RWPE2 (cell line): ENCODE results near the gene KIRREL3.
A peak's percentile ranks its signal among the peaks of the same experiment; 100 is the strongest.

Experiments used
- ATAC-seq: fragments of 200-7000 bp; cut with Tn5 transposase; 3 replicates; pipeline ENCODE4 v1.9.1; 2021; ENCODE audit warnings: low read depth
- DNase-seq: peaks from one replicate; pipeline ENCODE4 v3.0.0-alpha.2; 2020; ENCODE audit warnings: low spot score
- H3K27ac ChIP-seq: fragments of 450-650 bp; 2 replicates; pipeline ENCODE4 v1.5.1; 2017; ENCODE audit warnings: mild to moderate bottlenecking; ENCODE audit not compliant: poor library complexity, severe bottlenecking
- H3K27me3 ChIP-seq: fragments of 250-450 bp; sonication (Bioruptor Pico); 2 replicates; pipeline ENCODE4 v1.5.1; 2021; ENCODE audit warnings: mild to moderate bottlenecking, moderate library complexity; ENCODE audit not compliant: insufficient read depth, poor library complexity, severe bottlenecking
- H3K36me3 ChIP-seq: fragments of 250-450 bp; sonication (Bioruptor Pico); 2 replicates; pipeline ENCODE4 v1.5.1; 2020; ENCODE audit warnings: low read depth, mild to moderate bottlenecking, moderate library complexity
- H3K4me1 ChIP-seq: fragments of 250-450 bp; sonication (Bioruptor Pico); 2 replicates; pipeline ENCODE4 v1.5.1; 2021; ENCODE audit warnings: mild to moderate bottlenecking, moderate library complexity; ENCODE audit not compliant: insufficient read depth, poor library complexity, severe bottlenecking
- H3K4me3 ChIP-seq: fragments of 250-450 bp; sonication (Bioruptor Pico); 2 replicates; pipeline ENCODE4 v1.5.1; 2021; ENCODE audit warnings: mild to moderate bottlenecking, moderate library complexity; ENCODE audit not compliant: severe bottlenecking
- H3K9me3 ChIP-seq: fragments of 250-450 bp; sonication (Bioruptor Pico); 2 replicates; pipeline ENCODE4 v1.5.1; 2021; ENCODE audit warnings: mild to moderate bottlenecking, moderate library complexity; ENCODE audit not compliant: severe bottlenecking
- TF ChIP-seq, protein P1 (sequence below): fragments of 450-650 bp; IDR thresholded peaks from one replicate; pipeline ENCODE4 v1.5.1; 2017; ENCODE audit warnings: mild to moderate bottlenecking, moderate library complexity; ENCODE audit not compliant: poor library complexity, severe bottlenecking

KIRREL3 gene

GRCh38 chr11:126547161-126547560 lies 453.4 kb downstream of the KIRREL3 start:
- Histone ChIP-seq H3K36me3 (no peaks in the 10 kb centered on the region), H3K9me3 (no peaks in the 10 kb centered on the region), H3K27me3 (peaks cover 24% of the 10 kb centered on the region), H3K4me3 (no peak overlapping the region), H3K27ac (no peak overlapping the region), H3K4me1 (no peaks in the 10 kb centered on the region)
- DNase-seq (no peak), ATAC-seq (no peak)
- TF ChIP-seq, protein P1, sequence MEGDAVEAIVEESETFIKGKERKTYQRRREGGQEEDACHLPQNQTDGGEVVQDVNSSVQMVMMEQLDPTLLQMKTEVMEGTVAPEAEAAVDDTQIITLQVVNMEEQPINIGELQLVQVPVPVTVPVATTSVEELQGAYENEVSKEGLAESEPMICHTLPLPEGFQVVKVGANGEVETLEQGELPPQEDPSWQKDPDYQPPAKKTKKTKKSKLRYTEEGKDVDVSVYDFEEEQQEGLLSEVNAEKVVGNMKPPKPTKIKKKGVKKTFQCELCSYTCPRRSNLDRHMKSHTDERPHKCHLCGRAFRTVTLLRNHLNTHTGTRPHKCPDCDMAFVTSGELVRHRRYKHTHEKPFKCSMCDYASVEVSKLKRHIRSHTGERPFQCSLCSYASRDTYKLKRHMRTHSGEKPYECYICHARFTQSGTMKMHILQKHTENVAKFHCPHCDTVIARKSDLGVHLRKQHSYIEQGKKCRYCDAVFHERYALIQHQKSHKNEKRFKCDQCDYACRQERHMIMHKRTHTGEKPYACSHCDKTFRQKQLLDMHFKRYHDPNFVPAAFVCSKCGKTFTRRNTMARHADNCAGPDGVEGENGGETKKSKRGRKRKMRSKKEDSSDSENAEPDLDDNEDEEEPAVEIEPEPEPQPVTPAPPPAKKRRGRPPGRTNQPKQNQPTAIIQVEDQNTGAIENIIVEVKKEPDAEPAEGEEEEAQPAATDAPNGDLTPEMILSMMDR: no peak

- Histone ChIP-seq H3K27me3 (peaks cover 24% of the 10 kb centered on the region), H3K36me3 (no peaks in the 10 kb centered on the region), H3K9me3 (no peaks in the 10 kb centered on the region), H3K4me1 (no peaks in the 10 kb centered on the region), H3K27ac (no peak overlapping the region), H3K4me3 (no peak overlapping the region)
- TF ChIP-seq, protein P1: no peak
- no peak for DNase-seq
- ATAC-seq: no peak
Measured at GRCh38 chr11:126546694-126547093, 453.9 kb downstream of the KIRREL3 start.

- TF ChIP-seq, protein P1: no peak
- H3K9me3 ChIP-seq: no peaks in the 10 kb centered on the region
- no peak for ATAC-seq
- no peak for DNase-seq
- no peak overlapping the region for H3K27ac ChIP-seq
- H3K4me1 ChIP-seq: no peaks in the 10 kb centered on the region
- H3K4me3 ChIP-seq: no peak overlapping the region
- H3K36me3 ChIP-seq: no peaks in the 10 kb centered on the region
- H3K27me3 ChIP-seq: peaks cover 24% of the 10 kb centered on the region
Measured at GRCh38 chr11:126546191-126546590, 454.4 kb downstream of the KIRREL3 start.

GRCh38 chr11:126545057-126545555 lies 455.5 kb downstream of the KIRREL3 start:
- Histone ChIP-seq H3K27me3 (peaks cover 24% of the 10 kb centered on the region), H3K36me3 (no peaks in the 10 kb centered on the region), H3K4me1 (no peaks in the 10 kb centered on the region), H3K27ac (no peak overlapping the region), H3K9me3 (no peaks in the 10 kb centered on the region), H3K4me3 (no peak overlapping the region)
- no peak for ATAC-seq
- TF ChIP-seq, protein P1: no peak
- DNase-seq: no peak

- Histone ChIP-seq H3K4me3 (no peak overlapping the region), H3K36me3 (no peaks in the 10 kb centered on the region), H3K27ac (no peak overlapping the region), H3K4me1 (no peaks in the 10 kb centered on the region), H3K9me3 (no peaks in the 10 kb centered on the region), H3K27me3 (peaks cover 24% of the 10 kb centered on the region)
- TF ChIP-seq, protein P1: no peak
- ATAC-seq (peak; percentile 44; the same call in 1 of the 3 replicates), DNase-seq (no peak)
Measured at GRCh38 chr11:126544108-126545056, 456.2 kb downstream of the KIRREL3 start.
